Measurements from ENCODE around the gene GPD1.

DNA sequence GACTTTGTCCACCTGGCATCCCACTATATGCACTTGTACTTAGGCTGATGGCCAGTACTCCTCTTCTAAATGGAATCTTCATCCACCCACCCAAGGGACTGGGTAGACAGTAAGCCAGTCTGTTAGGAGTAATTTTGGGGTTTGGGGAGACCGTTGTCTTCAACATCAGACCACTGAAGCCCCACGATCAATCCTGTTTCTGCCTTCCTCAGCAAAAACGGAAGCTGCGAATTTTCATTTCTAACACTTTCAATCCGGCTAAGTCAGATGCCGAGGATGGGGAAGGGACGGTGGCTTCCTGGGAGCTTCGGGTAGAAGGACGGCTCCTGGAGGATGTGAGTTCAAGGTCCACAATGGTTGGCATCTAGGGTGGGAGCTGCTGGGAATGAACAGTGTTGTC, 16.7 kb upstream of the GPD1 start:
- no peak for TF ChIP-seq CTCF (IDR thresholded peaks at IDR 0.05)
- no peak for TF ChIP-seq EZH2phosphoT487 (IDR thresholded peaks at IDR 0.05)
- no peak for TF ChIP-seq EZH2 (IDR thresholded peaks at IDR 0.05)
